ENCODE results near the gene ESYT2. TPM values are rescaled to one million over a fixed set of nuclear protein-coding genes. Genes with fewer than 3 reads are reported as not detected.
"Not testable (repeated sequence)": the region's sequence is repeated elsewhere in the genome, so short reads cannot be mapped to it uniquely, and the experiment has no call there.

The ESYT2 gene
- total and polyA plus RNA-seq, 4 donors = 30.6 to 172 (median 108) TPM

- no peaks in the 10 kb centered on the region for H3K36me3 ChIP-seq (ENCODE audit: control insufficient read depth in 1 of 2, insufficient read depth in 2 of 2, low read length in 1 of 2)
- ATAC-seq (ENCODE audit: low FRiP score) = no peak
These were observed 36.7 kb upstream of the ESYT2 start for GRCh38 chr7:158865977-158866376.

GRCh38 chr7:158865462-158865922 lies 36.2 kb upstream of the ESYT2 start:
- H3K27ac ChIP-seq (ENCODE audit: low read depth in 1 of 2, low read length in 2 of 2) = no peak overlapping the region
- no peak for ATAC-seq (ENCODE audit: low FRiP score)
- intact Hi-C loops (cut with DNase I) = loop anchor here in 1 of 2 donors (10.0 kb wide), 1 partner anchor 81 kb away; no protein-coding TSS in a partner anchor

More at GRCh38 chr7:158865977-158866376, 36.7 kb upstream of the ESYT2 start:
- intact Hi-C loops (cut with DNase I) = loop anchor here in 1 of 2 donors (10.0 kb wide), 1 partner anchor 81 kb away; no protein-coding TSS in a partner anchor
- 96 to 97% methylated on average over 4 of the region's 4 CpGs for WGBS, 2 donors
- no peaks in the 10 kb centered on the region for H3K4me1 ChIP-seq (ENCODE audit: control insufficient read depth in 1 of 2, insufficient read depth in 2 of 2, low read length in 2 of 2)
- no peak for DNase-seq
- no peaks in the 10 kb centered on the region for H3K9me3 ChIP-seq (ENCODE audit: control insufficient read depth, low read length)
- H3K27ac ChIP-seq (ENCODE audit: low read depth in 1 of 2, low read length in 2 of 2) = no peak overlapping the region
- no peaks in the 10 kb centered on the region for H3K27me3 ChIP-seq (ENCODE audit: control insufficient read depth in 1 of 2, insufficient read depth in 2 of 2, low read length in 1 of 2)
- H3K4me3 ChIP-seq (ENCODE audit: low read length in 2 of 2) = no peak overlapping the region

GRCh38 chr7:158864833-158865232 lies 35.5 kb upstream of the ESYT2 start:
- intact Hi-C loops (cut with DNase I) = loop anchor here (5.0 to 10.0 kb wide), 2 partner anchors 38 to 80 kb away; partner anchors contain the start of gene ESYT2 (in 1 of the 2)

More at GRCh38 chr7:158865462-158865922, 36.2 kb upstream of the ESYT2 start:
- H3K36me3 ChIP-seq (ENCODE audit: control insufficient read depth in 1 of 2, insufficient read depth in 2 of 2, low read length in 1 of 2) = no peaks in the 10 kb centered on the region
- no peaks in the 10 kb centered on the region for H3K27me3 ChIP-seq (ENCODE audit: control insufficient read depth in 1 of 2, insufficient read depth in 2 of 2, low read length in 1 of 2)
- H3K9me3 ChIP-seq (ENCODE audit: control insufficient read depth, low read length) = no peaks in the 10 kb centered on the region
- H3K4me3 ChIP-seq (ENCODE audit: low read length in 2 of 2) = no peak overlapping the region
- DNase-seq = no peak
- 62 to 65% methylated on average over 7 of the region's 7 CpGs for WGBS, 2 donors
- H3K4me1 ChIP-seq (ENCODE audit: control insufficient read depth in 1 of 2, insufficient read depth in 2 of 2, low read length in 2 of 2) = no peaks in the 10 kb centered on the region

GRCh38 chr7:158864507-158864820 lies 35.2 kb upstream of the ESYT2 start:
- Histone ChIP-seq H3K9me3 (ENCODE audit: control insufficient read depth, low read length) (no peaks in the 10 kb centered on the region), H3K27ac (ENCODE audit: low read depth in 1 of 2, low read length in 2 of 2) (no peak overlapping the region), H3K36me3 (ENCODE audit: control insufficient read depth in 1 of 2, insufficient read depth in 2 of 2, low read length in 1 of 2) (no peaks in the 10 kb centered on the region), H3K4me3 (ENCODE audit: low read length in 2 of 2) (peak overlapping the region in 1 of 2 donors; percentile 47), H3K27me3 (ENCODE audit: control insufficient read depth in 1 of 2, insufficient read depth in 2 of 2, low read length in 1 of 2) (no peaks in the 10 kb centered on the region), H3K4me1 (ENCODE audit: control insufficient read depth in 1 of 2, insufficient read depth in 2 of 2, low read length in 2 of 2) (no peaks in the 10 kb centered on the region)
- ATAC-seq (ENCODE audit: low FRiP score) (no peak), DNase-seq (no peak)
- WGBS, 2 donors = 78 to 85% methylated on average over 3 of the region's 3 CpGs
- intact Hi-C loops (cut with DNase I) = loop anchor here (5.0 to 10.0 kb wide), 2 partner anchors 37 to 80 kb away; partner anchors contain the start of gene ESYT2 (in 1 of the 2)

More at GRCh38 chr7:158864833-158865232, 35.5 kb upstream of the ESYT2 start:
- no peak overlapping the region for H3K27ac ChIP-seq (ENCODE audit: low read depth in 1 of 2, low read length in 2 of 2)
- ATAC-seq (ENCODE audit: low FRiP score) (no peak), DNase-seq (no peak)
- H3K9me3 ChIP-seq (ENCODE audit: control insufficient read depth, low read length) = no peaks in the 10 kb centered on the region
- no peak overlapping the region for H3K4me3 ChIP-seq (ENCODE audit: low read length in 2 of 2)
- H3K27me3 ChIP-seq (ENCODE audit: control insufficient read depth in 1 of 2, insufficient read depth in 2 of 2, low read length in 1 of 2) = no peaks in the 10 kb centered on the region
- 93 to 97% methylated on average over 7 of the region's 7 CpGs for WGBS, 2 donors
- H3K36me3 ChIP-seq (ENCODE audit: control insufficient read depth in 1 of 2, insufficient read depth in 2 of 2, low read length in 1 of 2) = no peaks in the 10 kb centered on the region
- no peaks in the 10 kb centered on the region for H3K4me1 ChIP-seq (ENCODE audit: control insufficient read depth in 1 of 2, insufficient read depth in 2 of 2, low read length in 2 of 2)

GRCh38 chr7:158863611-158864506 lies 34.5 kb upstream of the ESYT2 start:
- WGBS, 2 donors = 9% methylated on average over 38 to 45 of the region's 45 CpGs
- peak; percentile 87 for ATAC-seq (ENCODE audit: low FRiP score)
- peak; percentile 86 for DNase-seq
- H3K27me3 ChIP-seq (ENCODE audit: control insufficient read depth in 1 of 2, insufficient read depth in 2 of 2, low read length in 1 of 2) = no peaks in the 10 kb centered on the region
- no peaks in the 10 kb centered on the region for H3K4me1 ChIP-seq (ENCODE audit: control insufficient read depth in 1 of 2, insufficient read depth in 2 of 2, low read length in 2 of 2)
- intact Hi-C loops (cut with DNase I) = loop anchor here (5.0 to 10.0 kb wide), 2 partner anchors 37 to 79 kb away; partner anchors contain the start of gene ESYT2 (in 1 of the 2)
- H3K4me3 ChIP-seq (ENCODE audit: low read length in 2 of 2) = peak overlapping the region; percentile 47 to 50
- no peaks in the 10 kb centered on the region for H3K9me3 ChIP-seq (ENCODE audit: control insufficient read depth, low read length)
- H3K27ac ChIP-seq (ENCODE audit: low read depth in 1 of 2, low read length in 2 of 2) = peak overlapping the region in 1 of 2 donors; percentile 51
- no peaks in the 10 kb centered on the region for H3K36me3 ChIP-seq (ENCODE audit: control insufficient read depth in 1 of 2, insufficient read depth in 2 of 2, low read length in 1 of 2)

GRCh38 chr7:158862985-158863610 lies 33.8 kb upstream of the ESYT2 start:
- DNase-seq; H3K4me1 ChIP-seq (ENCODE audit: control insufficient read depth in 1 of 2, insufficient read depth in 2 of 2, low read length in 2 of 2); H3K27me3 ChIP-seq (ENCODE audit: control insufficient read depth in 1 of 2, insufficient read depth in 2 of 2, low read length in 1 of 2); H3K36me3 ChIP-seq (ENCODE audit: control insufficient read depth in 1 of 2, insufficient read depth in 2 of 2, low read length in 1 of 2); H3K9me3 ChIP-seq (ENCODE audit: control insufficient read depth, low read length): not testable (repeated sequence)
- peak overlapping the region; percentile 47 to 50 for H3K4me3 ChIP-seq (ENCODE audit: low read length in 2 of 2)
- peak; percentile 37 for ATAC-seq (ENCODE audit: low FRiP score)
- 53 to 58% methylated on average over 13 of the region's 13 CpGs for WGBS, 2 donors
- intact Hi-C loops (cut with DNase I) = loop anchor here (5.0 to 10.0 kb wide), 2 partner anchors 36 to 78 kb away; partner anchors contain the start of gene ESYT2 (in 1 of the 2)
- peak overlapping the region in 1 of 2 donors; percentile 51 for H3K27ac ChIP-seq (ENCODE audit: low read depth in 1 of 2, low read length in 2 of 2)

- 84 to 85% methylated on average over 11 of the region's 11 CpGs for WGBS, 2 donors
- DNase-seq (no peak), ATAC-seq (ENCODE audit: low FRiP score) (no peak)
- Histone ChIP-seq H3K4me3 (ENCODE audit: low read length in 2 of 2) (no peak overlapping the region), H3K36me3 (ENCODE audit: control insufficient read depth in 1 of 2, insufficient read depth in 2 of 2, low read length in 1 of 2) (no peaks in the 10 kb centered on the region), H3K27me3 (ENCODE audit: control insufficient read depth in 1 of 2, insufficient read depth in 2 of 2, low read length in 1 of 2) (no peaks in the 10 kb centered on the region), H3K4me1 (ENCODE audit: control insufficient read depth in 1 of 2, insufficient read depth in 2 of 2, low read length in 2 of 2) (no peaks in the 10 kb centered on the region), H3K9me3 (ENCODE audit: control insufficient read depth, low read length) (no peaks in the 10 kb centered on the region), H3K27ac (ENCODE audit: low read depth in 1 of 2, low read length in 2 of 2) (no peak overlapping the region)
- intact Hi-C loops (cut with DNase I) = loop anchor here (5.0 to 10.0 kb wide), 2 partner anchors 35 to 77 kb away; partner anchors contain the start of gene ESYT2 (in 1 of the 2)
These were observed 32.8 kb upstream of the ESYT2 start for GRCh38 chr7:158861936-158862704.

Measured in aorta (tissue), 5 donors.